GM18505 (cell line): Measurements from ENCODE around the gene TGFBR2.

Experiments used
- ATAC-seq: cut with Tn5 transposase; IDR thresholded peaks from one replicate; pipeline ENCODE4 v1.9.1; 2021; ENCODE audit not compliant: unreplicated experiment
- POLR2A ChIP-seq: IDR thresholded peaks from 4 replicates; pipeline ENCODE4 v1.6.1; 2011; ENCODE audit warnings: borderline replicate concordance; ENCODE audit not compliant: insufficient read depth, insufficient read length; ENCODE audit errors: extremely low read depth

Gene TGFBR2

GRCh38 chr3:30680789-30681648, 74.6 kb downstream of the TGFBR2 start:
- ATAC-seq, result no peak
- no peak for TF ChIP-seq POLR2A

GRCh38 chr3:30681649-30682211, 75.3 kb downstream of the TGFBR2 start:
- ATAC-seq, result no peak
- no peak for TF ChIP-seq POLR2A

GRCh38 chr3:30682434-30683155, 76.2 kb downstream of the TGFBR2 start:
- ATAC-seq, result no peak
- no peak for TF ChIP-seq POLR2A

GRCh38 chr3:30683769-30684168, 77.4 kb downstream of the TGFBR2 start:
- no peak for TF ChIP-seq POLR2A
- ATAC-seq, result no peak

DNA sequence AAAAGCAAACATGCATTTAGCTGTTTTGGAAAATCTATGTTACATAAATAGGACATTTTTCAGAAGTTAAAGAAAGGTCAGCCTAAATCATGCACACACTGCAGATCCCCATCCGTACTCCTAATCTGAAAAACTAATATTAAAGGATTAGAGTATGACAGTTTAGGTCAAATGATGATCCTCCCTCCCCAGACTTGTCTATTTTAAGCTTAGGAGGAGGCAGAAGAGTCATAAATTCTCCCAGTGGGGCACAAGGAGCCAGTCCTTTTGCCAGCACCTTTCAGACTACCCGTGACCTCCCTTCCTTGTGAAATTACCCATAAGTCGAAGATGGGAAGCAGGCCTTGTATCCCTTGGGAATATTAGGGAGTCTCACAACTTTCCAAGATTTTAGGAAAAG, 78.0 kb downstream of the TGFBR2 start:
- no peak for ATAC-seq
- TF ChIP-seq POLR2A, result no peak

GRCh38 chr3:30685267-30685667, 78.9 kb downstream of the TGFBR2 start:
- no peak for ATAC-seq
- TF ChIP-seq POLR2A, result no peak

DNA sequence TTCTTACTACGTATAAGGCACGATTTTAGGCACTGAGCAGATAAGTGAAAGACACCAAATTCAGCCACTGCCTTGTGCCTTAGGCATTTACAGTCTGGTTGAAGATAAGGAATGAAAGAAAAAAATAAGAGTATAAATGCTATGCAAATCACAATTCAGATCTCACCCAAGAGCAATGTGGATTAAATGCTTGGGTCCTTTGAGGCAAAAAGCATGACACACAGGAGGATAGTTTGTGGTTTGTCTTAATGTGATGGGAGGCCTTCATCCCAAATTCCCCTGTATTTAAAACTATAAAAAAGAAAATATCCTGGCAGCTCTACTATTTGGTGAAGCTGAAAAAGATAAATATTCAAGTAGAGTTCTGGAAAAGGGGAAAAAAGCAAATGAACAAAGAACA, 79.8 kb downstream of the TGFBR2 start:
- no peak for ATAC-seq
- TF ChIP-seq POLR2A, result no peak

GRCh38 chr3:30686799-30687198, 80.4 kb downstream of the TGFBR2 start:
- no peak for ATAC-seq
- no peak for TF ChIP-seq POLR2A

GRCh38 chr3:30687930-30688570, 81.6 kb downstream of the TGFBR2 start:
- TF ChIP-seq POLR2A, result no peak
- no peak for ATAC-seq

DNA sequence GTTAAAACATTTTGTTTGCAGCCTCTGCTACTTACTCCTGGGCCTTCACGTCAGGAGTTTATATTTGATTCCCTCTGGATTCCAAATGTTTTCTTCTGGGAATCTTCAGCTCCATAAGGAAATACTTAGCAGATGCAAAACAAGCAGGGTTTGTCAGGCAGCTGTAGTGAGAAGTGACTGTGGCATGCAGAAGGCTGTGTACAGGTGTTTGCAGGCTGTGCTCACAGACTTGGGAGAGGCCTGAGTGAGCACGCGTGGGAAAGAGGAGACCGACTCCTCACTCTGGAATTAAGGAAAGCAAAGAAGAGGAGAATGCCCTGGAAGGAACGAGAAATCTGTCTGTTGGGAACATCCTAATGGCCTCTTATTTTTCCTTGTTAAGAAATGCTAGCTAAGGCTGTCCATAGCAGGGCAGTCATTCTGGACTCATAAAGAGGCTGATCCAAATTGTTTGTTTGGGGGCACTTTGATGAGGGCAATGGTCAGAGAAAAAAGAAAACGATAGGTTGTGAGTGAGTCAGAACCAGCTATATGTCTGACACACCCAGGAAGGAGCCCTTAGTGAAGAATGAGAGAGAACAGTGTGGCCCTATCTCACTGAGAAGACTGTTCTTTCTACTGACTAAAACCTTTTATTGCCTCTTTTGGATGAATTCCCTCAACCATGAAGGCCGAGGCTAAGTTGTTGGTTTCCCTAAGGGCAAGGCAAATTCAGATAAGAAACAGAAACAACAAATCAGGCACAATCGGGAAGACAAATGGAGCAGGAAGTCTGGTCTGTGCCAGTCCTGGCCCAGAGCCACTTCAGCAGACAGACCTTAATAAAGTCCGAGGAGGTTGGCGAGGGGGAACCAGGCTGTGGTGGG, 82.6 kb downstream of the TGFBR2 start:
- TF ChIP-seq POLR2A, result no peak
- ATAC-seq, result no peak

- TF ChIP-seq POLR2A, result no peak
- ATAC-seq, result no peak
Measured at GRCh38 chr3:30690199-30690598, 83.8 kb downstream of the TGFBR2 start.

- ATAC-seq, result no peak
- TF ChIP-seq POLR2A, result no peak
Measured at GRCh38 chr3:30691249-30691880, 85.0 kb downstream of the TGFBR2 start.

DNA sequence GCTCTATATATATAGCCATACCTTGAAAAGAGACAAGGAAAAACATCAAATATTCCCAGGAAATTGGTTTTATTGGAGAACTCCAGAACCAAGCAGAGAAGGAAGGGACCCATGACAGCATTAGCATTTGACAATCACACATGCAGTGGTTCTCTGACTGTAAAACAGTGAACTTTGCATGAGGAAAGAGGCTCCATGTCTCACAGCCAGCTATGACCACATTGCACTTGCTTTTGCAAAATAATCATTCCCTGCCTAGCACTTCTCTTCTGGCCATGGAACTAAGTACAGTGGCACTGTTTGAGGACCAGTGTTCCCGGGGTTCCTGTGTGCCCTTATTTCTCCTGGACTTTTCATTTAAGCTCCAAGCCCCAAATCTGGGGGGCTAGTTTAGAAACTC, 85.5 kb downstream of the TGFBR2 start:
- no peak for TF ChIP-seq POLR2A
- ATAC-seq, result no peak
